Gastrocnemius medialis (tissue), 4 donors: ENCODE data around the gene DTYMK. TPM values are rescaled to one million over a fixed set of nuclear protein-coding genes. Genes with fewer than 3 reads are reported as not detected.

Source experiments
- ATAC-seq, 2 donors: fragments of 150-250 bp; one replicate each; pipeline ENCODE4 v1.9.1; 2016
- DNase-seq, 2 donors: peaks; one replicate each; pipeline ENCODE4 v3.0.0-alpha.2; 2019
- H3K27ac ChIP-seq, 4 donors: fragments of 200-600 bp; sonication (generic); 1 replicate in 1 of 4; 2 replicates in 3 of 4; pipeline ENCODE4 v1.5.1; 2016 to 2018; ENCODE audit warnings: mild to moderate bottlenecking in 2 of 4, moderate library complexity in 1 of 4
- H3K27me3 ChIP-seq, 3 donors: fragments of 200-600 bp; sonication (generic) in 2 of 3; 1 replicate in 1 of 3; 2 replicates in 2 of 3; pipeline versions ENCODE4 v1.5.1 to v1.6.0; 2016 to 2019; ENCODE audit warnings: mild to moderate bottlenecking in 1 of 3, moderate library complexity in 1 of 3
- H3K36me3 ChIP-seq, 2 donors: fragments of 200-600 bp; sonication (generic) in 1 of 2; one replicate each; pipeline ENCODE4 v1.5.1; 2017 to 2018
- H3K4me1 ChIP-seq, 2 donors: fragments of 200-600 bp; sonication (generic) in 1 of 2; one replicate each; pipeline ENCODE4 v1.5.1; 2016 to 2017; ENCODE audit warnings: mild to moderate bottlenecking in 2 of 2
- H3K4me3 ChIP-seq, 4 donors: fragments of 200-600 bp; sonication (generic) in 3 of 4; 1 replicate in 1 of 4; 2 replicates in 3 of 4; pipeline ENCODE4 v1.5.1; 2016 to 2019; ENCODE audit warnings: mild to moderate bottlenecking in 2 of 4
- H3K9me3 ChIP-seq, 3 donors: fragments of 200-600 bp; sonication (generic) in 2 of 3; 1 replicate in 1 of 3; 2 replicates in 2 of 3; pipeline ENCODE4 v1.5.1; 2016 to 2019
- CTCF ChIP-seq, 5 experiments: fragments of 450-650 bp in 3 of 5; fragments of 200-600 bp in 2 of 5; sonication (generic) in 2 of 5; IDR thresholded peaks in 4 of 5; conservative IDR thresholded peaks in 1 of 5; 1 replicate in 4 of 5; 2 replicates in 1 of 5; pipeline ENCODE4 v1.5.1; 2016 to 2019; ENCODE audit warnings: antibody characterized with exemption in 5 of 5, mild to moderate bottlenecking in 3 of 5, moderate library complexity in 3 of 5
- POLR2A ChIP-seq, 2 donors: fragments of 450-650 bp; IDR thresholded peaks; one replicate each; pipeline ENCODE4 v1.6.1; 2017; ENCODE audit warnings: antibody characterized with exemption in 2 of 2, mild to moderate bottlenecking in 2 of 2, moderate library complexity in 2 of 2
- in situ Hi-C, 4 donors: fragments of 200-750 bp; cut with MboI; loops; one replicate each; pipeline versions ENCODE4 v1.15.0 to v1.8.0; 2017; ENCODE audit warnings: low sequenced_read_pairs in 4 of 4
- intact Hi-C: fragments of 100-400 bp; cut with DNase I; formaldehyde crosslinking; loops from one replicate; pipeline ENCODE4 v1.15.1; 2023; ENCODE audit warnings: low total_unique reads
- total RNA-seq, 4 donors: library from RNA; depleted of rRNA; stranded (reverse); fragments of >200 nt; gene quantifications; one replicate each; pipeline versions ENCODE4 v1.1.0 to v1.2.3, GENCODE V29; 2016

The DTYMK gene
- total RNA-seq, 4 donors from 2014 or later, result 3.9 to 8.2 (median 5.9) TPM

GRCh38 chr2:241629762-241630435 lies 56.7 kb downstream of the DTYMK start:
- peaks cover 0 to 33% of the 10 kb centered on the region in 2 donors for H3K36me3 ChIP-seq
- TF ChIP-seq POLR2A (IDR thresholded peaks at IDR 0.05) (no peak), CTCF (IDR thresholded peaks at IDR 0.05 in 4 of 5, conservative IDR thresholded peaks at IDR 0.05 in 1 of 5) (no peak)
- intact Hi-C loops, result loop anchor here (10.0 kb wide), 2 partner anchors 275 to 1045 kb away; partner anchors contain the start of genes CAPN10 and FARP2
- no peak for DNase-seq
- no peaks in the 10 kb centered on the region for H3K9me3 ChIP-seq
- ATAC-seq, result no peak
- in situ Hi-C loops, result no loop called here
- no peaks in the 10 kb centered on the region for H3K27me3 ChIP-seq
- no peak overlapping the region for H3K27ac ChIP-seq
- H3K4me1 ChIP-seq, result peaks cover 0 to 10% of the 10 kb centered on the region in 2 donors
- no peak overlapping the region for H3K4me3 ChIP-seq

- Histone ChIP-seq H3K9me3 (no peaks in the 10 kb centered on the region), H3K4me1 (peaks cover 0 to 9% of the 10 kb centered on the region in 2 donors), H3K36me3 (peaks cover 0 to 19% of the 10 kb centered on the region in 2 donors), H3K4me3 (no peak overlapping the region), H3K27me3 (no peaks in the 10 kb centered on the region), H3K27ac (no peak overlapping the region)
- ATAC-seq (no peak), DNase-seq (no peak)
- intact Hi-C loops, result no loop called here
- in situ Hi-C loops, result no loop called here
- TF ChIP-seq CTCF (IDR thresholded peaks at IDR 0.05 in 4 of 5, conservative IDR thresholded peaks at IDR 0.05 in 1 of 5) (no peak), POLR2A (IDR thresholded peaks at IDR 0.05) (no peak)
These were observed 58.9 kb downstream of the DTYMK start for GRCh38 chr2:241627675-241628074.

Other genes starting within 250 kb of the DTYMK start
- 100 to 1,000 TPM; 407 to 555 (median 524) TPM for gene STK25, start 178.2 kb downstream of the DTYMK start, total RNA-seq
- 1 to 10 TPM in 3 of 4 donors, under 1 TPM in 1; 0.92 to 4.7 (median 2.3) TPM for gene BOK, start 128.1 kb downstream of the DTYMK start, total RNA-seq
- 10 to 100 TPM; 71.3 to 83.3 (median 79.9) TPM for gene THAP4, start 49.7 kb downstream of the DTYMK start, total RNA-seq
- gene ATG4B, start 49.1 kb downstream of the DTYMK start, total RNA-seq, result 10 to 100 TPM; 32.0 to 57.5 (median 49.8) TPM
- gene ING5, start 15.2 kb upstream of the DTYMK start, total RNA-seq, result 10 to 100 TPM; 12.1 to 33.9 (median 27.5) TPM
- 10 to 100 TPM; 15.9 to 39.6 (median 20.3) TPM for gene D2HGDH, start 47.8 kb upstream of the DTYMK start, total RNA-seq
- gene GAL3ST2, start 90.0 kb upstream of the DTYMK start, total RNA-seq, result 1 to 10 TPM in 1 of 4 donors, not detected in 3; 1.6 TPM
- gene NEU4, start 122.4 kb upstream of the DTYMK start, total RNA-seq, result 100 to 1,000 TPM in 1 of 4 donors, 10 to 100 TPM in 1, 1 to 10 TPM in 2; 3.0 to 119 (median 19.4) TPM
- under 1 TPM in 1 of 4 donors, not detected in 3; 0.13 TPM for gene PDCD1, start 172.1 kb upstream of the DTYMK start, total RNA-seq
- gene RTP5, start 182.9 kb upstream of the DTYMK start, total RNA-seq, result not detected